ENCODE measurements around the gene SMTN.
"Not testable (repeated sequence)": the region's sequence is repeated elsewhere in the genome, so short reads cannot be mapped to it uniquely, and the experiment has no call there.

The SMTN gene

DNA sequence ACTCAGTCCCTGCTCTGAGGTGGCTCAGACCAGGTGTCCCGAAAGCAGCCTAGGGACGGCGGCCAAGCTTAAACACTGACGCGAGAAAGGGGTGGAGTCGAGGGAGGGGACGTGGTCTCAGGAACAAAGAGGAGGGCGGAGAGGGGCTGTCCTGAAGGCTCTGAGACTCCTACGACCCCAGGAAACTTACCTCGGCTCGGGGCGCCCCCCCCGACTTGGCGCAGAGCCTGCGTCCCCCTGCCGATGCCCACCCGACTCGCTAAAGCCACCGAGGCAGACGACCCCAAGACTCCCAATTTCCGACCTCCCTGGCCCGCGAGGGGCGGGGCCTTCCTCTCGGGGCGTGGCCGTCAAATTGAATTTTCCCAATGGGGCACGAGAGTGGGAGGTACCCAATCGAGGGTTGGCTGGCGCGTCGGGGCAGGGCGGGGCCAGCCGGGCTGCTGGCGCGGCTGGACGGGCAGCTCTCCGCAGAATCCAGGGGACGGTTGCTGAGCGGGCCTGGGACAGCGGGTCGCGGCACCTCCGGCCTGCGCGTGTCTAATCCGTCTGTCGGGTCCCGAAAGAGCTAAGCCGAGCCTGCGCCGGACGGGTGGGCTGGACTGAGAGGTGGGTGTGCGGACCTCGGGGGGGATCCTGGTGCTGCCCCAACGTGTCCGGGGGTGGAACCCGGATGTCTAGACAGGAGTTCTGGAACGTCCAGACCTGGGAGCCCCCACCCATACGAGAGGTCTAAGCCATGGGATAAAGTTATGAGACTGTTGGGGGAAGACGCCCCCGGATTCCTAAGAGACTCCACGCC is at the start of gene SMTN:
Gene SMTN (plus strand): TSS at position 471 of the 802 bp plus-strand sequence. CDS start 1,941 bp downstream, outside the sequence.
- DNase-seq (ENCODE audit: low spot score) = peak; percentile 95

DNA sequence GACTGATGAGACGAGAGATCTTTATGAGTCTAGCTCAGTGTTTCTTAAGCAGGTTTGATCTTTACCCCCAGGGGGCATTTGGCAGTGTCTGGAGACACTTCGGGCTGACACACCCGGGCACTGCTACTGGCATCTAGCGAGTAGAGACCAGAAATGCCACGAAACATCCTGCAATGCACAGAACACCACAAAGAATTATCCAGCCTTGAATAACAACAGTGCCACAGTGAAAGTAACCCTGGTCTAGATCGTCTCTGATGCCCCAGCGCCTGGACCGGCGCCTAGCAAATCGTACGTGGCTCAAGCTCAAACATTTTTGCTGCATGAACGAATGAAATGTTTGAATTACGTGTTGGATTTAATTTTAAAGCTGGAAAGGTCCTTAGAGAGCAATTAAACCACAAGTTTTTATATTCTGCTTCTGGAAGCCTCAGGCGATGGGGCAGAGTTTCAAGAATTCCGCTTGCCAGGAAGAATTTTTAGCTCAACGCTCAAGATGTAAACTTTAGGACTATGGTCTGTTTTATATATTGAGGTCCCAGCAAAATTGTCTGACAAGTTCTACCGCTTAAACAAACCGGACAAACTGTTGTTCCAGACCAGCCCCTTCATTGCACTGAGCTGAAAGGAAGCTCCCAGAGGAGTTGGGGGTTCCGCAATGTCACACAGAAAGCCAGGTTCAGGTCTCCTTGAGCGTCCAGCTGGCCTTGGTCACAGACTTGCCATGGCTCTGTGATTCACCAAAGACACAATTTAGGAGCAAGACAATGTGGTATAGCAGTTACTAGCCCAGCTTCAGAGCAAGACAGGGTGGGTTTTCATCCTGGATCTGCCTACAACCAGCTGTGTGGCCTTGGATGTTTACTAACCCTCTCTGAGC is 44.2 kb upstream of the SMTN start:
- peak; percentile 57 for DNase-seq (ENCODE audit: low spot score)

DNA sequence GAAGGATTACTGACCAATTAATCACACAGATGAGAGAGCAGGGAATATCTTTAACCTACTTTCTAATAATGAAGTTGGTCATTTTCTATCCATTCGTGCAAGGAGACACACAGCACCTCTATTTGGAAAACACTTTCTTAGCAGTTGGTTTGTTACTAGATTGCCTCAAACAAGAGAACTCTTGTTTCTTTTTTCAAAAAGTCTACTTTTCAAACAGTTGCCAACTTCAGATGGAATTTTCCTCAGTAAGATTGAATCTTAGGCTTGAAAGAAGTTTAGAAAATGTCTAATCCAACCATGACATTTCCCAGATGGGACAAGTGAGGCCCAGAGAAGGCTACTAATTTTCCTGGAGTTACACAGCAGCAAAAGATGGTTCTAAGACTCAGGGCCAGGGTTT is 42.4 kb upstream of the SMTN start:
- no peak for DNase-seq (ENCODE audit: low spot score)

DNA sequence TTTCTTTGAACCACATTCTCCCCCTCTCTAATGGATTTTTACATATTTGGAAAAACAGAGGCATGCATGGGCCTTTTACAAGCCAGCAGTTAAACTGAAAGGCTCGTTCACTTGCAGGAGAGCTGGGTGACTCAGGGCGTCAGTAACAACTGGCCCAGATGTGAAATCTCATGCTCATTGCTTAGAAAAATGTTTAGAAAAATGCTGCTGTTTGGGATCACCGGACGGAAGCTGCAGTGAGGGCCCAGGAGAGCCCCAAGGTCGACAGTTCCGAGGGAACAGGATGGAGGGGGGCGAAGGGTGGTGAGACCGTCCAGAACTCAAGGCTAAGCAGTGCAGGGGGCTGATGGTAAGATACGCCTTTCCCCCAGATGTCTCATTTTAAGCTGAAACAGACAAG is 41.7 kb upstream of the SMTN start:
- peak; percentile 69 for DNase-seq (ENCODE audit: low spot score)

DNA sequence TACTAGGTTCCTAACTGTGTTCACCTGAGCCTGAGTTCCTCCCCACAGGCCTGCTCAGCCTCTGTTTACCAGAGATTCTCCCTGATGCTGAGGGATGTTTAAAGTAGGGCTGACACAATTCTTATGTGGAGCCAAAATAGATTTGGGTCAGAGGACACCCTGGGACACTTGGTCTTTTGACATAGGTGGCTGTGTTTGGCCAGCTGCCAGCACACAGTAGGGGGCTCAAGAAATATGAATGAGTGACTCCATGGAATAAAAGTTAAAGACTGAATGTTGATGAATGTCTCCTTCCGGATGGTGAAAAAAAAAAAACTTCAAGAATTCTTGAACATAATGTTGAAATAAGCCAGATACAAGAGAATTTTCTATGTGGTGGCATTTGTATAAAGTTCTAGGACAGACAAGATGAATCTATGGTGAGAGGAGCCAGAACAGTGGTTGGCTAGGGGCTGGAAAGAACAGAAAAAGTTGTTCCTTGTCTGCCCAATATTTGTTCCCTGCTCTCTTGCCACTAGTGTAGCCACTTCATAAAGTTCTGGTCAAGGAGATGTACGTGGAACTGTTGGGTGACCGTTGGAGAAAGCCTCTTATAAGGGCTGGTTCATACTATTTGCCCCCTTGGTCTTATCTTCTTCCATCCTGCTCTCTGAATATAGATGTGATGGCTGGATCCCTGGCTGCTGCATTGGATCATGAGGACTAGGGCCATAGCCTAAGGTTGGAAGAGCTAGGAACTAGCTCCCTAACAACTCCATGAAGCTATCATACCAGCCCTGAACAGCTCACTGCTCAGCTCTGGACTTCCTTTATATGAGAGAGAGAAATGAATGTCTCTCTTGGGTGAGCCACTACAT is 40.3 kb upstream of the SMTN start:
- no peak for DNase-seq (ENCODE audit: low spot score)

DNA sequence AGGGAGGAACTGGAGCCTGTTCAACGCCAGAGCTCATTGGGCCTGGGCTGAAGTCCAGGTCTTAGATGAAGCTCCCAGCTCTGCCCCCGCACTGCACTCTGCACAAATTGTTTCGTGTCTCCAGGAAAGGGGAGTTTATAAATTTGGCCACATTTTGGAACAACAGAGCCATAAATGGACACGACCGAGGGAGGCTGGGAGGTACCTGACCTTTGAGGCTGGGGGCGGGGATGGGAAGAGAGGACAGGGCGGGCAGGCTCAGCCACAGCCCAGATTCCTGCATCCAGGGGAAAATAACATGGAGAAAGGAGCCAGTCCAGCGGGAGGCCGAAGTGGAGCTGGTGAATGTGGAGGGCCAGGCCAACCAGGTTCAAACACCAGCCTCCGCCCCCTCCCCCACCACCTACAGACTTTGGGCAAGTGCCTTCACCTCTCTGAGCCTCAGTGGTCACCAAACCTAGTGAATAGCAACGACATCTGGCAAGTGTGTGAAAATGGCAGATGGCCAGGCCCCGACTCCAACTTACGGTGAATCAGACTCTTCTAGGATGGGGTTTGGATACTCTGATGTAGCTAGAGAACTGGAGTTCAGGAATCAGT is 36.8 kb upstream of the SMTN start:
- peak; percentile 36 for DNase-seq (ENCODE audit: low spot score)

DNA sequence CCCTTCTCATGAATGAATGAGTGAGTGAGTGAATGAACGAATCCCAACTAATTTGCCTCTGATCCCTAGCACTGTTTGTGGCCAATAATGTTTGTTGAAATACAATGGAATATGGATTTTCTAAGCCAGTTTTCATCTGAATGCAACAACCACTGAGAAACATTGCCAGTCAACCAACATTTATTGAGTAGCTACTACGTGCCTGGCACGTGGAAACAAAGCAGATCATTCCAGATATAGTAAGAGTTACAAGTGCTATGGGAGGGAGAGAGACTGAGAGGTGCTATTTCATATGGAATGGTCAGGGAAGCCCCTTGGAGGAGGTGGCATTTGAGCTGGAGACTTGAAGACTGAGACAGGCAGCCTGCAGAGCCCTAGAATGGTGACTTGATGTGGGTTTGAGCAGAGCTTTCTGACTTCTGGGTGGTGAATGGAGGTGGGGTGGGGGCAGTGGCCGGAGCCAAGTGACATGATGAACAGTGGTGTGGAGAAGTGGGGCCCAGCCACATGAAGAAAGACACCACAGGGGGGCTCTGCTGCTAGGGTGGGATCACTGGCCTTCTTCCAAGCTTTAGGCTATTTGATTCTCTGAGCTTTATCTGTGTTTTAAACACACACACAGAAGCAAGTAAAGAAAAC is 35.1 kb upstream of the SMTN start:
- DNase-seq (ENCODE audit: low spot score) = no peak

DNA sequence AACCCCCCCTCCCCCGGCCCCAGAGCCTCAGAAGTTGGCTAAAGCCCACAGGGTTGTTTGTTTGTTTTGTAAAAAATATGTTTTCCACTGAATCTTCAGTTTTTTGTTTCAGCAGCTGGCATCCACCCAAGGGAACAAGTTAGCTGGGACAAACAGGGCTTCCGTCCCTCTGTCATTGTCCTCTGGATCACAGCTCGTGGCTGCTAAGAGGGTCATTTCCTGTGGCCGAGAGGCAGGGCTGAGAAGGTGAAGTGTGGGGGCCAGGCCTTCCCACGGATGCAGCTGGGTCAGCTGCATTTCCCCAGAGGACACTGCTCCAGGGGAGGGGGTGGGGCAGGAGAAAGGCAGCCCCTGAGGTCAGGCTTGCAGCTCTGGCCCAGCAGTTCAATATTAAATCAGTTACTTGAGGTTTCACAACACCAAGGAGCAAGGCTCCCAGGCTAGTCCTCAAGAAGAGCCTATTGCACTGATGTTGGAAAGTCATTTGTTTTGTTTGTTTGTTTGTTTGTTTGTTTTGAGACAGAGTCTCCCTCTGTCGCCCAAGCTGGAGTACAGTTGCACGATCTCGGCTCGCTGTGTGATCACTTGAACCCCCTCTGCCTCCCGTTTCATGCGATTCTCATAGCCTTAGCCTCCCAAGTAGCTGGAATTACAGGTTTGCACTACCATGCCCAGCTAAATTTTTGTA is 34.4 kb upstream of the SMTN start:
- DNase-seq (ENCODE audit: low spot score) = no peak

DNA sequence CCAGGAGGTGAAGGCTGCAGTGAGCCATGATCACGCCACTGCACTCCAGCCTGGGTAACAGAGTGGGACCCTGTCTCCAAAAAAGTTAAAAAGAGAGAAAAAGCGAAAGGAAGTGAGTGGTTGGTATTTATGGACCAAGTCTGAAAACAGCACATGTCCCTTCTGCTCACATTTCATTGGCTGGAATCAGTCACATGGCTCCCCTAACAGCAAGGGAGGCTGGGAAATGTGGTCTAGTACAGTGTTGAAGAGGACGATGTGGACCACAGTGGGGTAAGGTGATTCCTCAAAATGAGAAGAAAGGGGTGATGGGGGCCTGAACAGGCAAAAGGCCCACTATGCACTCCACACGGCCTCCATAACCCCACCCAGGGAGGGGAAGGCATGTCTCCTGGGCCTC is 32.5 kb upstream of the SMTN start:
- no peak for DNase-seq (ENCODE audit: low spot score)

DNA sequence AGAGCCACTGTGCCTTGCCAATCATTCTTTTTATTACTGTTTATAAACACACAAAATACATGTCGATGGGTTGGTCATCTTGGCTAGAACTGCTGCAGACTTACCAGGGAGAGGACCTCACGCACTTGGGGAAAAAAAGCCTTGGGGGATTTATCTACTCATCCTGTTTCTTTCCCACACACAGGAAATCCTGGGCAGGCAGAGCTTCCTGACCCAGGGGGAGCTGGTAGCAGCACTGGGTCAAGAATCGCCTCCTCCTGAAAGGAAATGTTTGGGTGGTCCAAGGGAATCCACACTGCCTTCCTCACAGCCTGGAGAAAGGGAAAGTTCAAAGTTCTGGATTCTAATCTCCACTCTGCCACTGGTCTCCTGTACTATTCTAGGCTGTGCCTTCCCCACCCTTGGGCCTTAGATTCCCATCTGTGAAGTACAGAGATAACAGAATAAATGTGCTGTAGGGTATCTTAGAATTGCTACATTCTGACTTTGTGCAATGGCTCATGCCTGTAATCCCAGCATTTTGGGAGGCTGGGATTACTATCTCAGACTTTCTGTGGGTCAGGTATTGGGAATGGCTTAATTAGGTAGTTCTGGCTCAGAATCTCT is 31.2 kb upstream of the SMTN start:
- DNase-seq (ENCODE audit: low spot score) = no peak

DNA sequence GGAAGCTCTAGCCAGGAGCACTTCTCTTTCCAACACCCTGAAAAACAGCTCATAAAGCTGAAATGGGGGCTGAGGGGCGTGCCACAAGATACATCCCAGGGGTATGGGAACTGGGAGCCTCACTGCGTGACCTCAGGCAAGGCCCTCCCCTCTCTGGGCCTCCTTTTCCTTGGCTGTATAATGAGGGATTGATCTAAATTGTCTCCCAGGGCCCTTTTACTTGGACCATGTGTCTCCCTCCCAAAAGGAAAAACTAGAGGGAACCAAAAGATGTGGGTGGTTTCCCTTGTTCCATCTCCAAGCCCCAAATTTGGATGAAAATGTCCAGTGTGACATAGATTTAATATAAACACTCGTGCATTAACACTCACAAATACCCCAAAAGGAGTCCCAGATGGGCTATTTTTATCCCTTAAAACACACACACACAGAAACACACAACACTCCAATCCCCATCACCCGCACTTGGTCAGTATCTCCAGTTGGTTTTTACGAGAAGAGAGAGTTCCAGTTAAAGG is 25.9 kb upstream of the SMTN start:
- no peak for DNase-seq (ENCODE audit: low spot score)

DNA sequence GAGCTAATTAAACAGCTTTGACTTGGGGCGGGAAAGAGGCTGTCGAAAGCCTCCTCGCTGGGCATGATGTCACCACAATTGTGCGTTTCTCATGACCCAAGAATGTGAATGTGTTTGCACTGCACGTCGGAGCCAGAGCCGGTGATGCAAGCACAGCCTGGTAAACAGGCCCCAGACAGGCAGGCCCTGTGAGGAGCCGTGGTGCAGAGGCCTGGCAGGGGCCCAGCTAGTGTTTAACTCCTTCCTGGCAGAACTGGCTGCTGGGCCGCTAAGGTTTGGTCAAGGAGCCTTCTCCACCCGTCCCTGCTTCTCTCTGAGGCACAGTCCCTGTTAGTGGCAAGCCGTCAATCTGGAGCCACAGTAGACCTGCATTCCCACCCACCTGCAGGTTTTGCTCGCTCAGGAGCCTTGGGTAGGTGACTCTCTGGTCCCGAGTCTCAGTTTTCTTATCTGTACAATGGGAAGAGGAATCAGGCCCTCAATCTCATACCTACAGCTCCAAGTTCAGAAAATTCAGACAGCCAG is 25.4 kb upstream of the SMTN start:
- peak; percentile 93 for DNase-seq (ENCODE audit: low spot score)

DNA sequence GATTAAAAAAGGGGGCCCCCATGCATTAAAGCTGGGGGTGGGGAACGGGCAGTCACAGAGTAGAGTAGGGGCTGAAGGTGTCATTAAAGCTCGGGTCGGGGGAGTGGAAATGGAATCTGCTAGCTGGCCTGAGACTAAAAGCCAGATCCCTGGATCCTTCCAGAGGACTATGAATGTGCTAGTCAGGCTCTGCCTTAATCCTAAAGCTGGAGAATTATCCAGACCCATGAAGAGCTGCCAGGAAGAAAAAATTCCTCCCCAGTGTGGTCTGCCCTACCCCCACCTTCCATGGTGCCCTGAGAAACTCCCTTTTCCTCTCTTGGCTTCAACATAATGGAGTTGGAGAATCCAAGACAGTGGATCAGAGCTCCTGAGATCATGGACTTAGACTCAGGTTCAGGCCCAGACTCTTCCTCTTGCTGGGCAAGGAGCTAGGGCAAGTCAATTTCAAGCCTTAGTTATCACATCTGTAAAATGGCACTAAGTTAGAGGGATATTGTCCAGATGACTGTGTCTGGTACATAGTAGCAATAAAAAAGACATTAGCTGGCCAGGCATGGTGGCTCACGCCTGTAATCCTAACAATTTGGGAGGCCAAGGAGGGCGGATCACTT is 24.0 kb upstream of the SMTN start:
- no peak for DNase-seq (ENCODE audit: low spot score)

DNA sequence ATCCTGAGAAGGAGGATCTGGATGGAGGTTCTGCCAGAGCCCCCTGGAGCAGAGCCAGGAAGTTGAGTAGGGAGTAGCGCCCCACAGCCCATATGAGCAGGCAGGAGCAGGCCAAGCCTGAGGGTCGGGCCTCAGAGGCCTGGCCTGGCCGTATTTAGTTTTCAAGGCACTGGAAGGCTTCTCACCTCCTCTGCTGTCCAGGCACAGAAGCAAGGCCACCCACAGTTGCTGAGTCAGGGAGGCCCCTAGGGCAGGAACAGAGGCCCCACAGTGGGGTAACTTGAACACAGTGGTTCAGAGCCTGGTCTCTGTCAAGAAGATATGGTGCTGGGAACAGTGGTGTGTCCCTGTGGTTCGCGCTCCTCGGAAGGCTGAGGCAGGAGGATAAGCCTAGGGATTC is 21.5 kb upstream of the SMTN start:
- DNase-seq (ENCODE audit: low spot score) = not testable (repeated sequence)

DNA sequence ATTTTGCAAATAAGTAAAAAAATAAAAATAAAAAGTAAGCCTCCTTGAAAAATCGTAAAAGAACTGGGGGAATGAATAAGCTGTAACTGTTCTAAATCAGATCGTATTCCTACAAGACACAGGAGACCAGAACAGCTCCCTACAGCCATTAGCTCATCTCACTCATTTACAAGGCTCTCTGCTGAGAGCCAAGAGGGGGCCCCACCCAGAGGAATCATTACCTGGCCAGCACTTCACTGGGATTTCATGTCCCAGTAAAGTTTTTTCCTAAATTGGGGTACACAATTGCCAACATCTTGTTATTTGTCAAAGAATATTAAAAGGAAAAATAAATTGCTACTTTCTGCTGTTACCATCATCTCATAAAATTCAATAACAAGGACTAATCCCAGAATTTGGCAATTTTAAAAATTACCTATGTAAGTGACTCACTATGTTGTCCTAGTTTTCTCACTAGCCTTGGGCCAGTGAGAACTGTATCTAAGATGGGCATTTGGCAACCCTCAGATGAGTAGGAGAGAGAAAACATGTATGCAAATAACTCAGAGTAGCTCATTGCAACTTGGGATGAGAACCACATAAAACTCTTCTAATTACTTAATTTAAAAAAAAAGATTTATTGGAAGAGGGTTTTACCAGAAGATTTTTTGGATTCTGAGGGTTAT is 18.4 kb upstream of the SMTN start:
- DNase-seq (ENCODE audit: low spot score) = no peak

DNA sequence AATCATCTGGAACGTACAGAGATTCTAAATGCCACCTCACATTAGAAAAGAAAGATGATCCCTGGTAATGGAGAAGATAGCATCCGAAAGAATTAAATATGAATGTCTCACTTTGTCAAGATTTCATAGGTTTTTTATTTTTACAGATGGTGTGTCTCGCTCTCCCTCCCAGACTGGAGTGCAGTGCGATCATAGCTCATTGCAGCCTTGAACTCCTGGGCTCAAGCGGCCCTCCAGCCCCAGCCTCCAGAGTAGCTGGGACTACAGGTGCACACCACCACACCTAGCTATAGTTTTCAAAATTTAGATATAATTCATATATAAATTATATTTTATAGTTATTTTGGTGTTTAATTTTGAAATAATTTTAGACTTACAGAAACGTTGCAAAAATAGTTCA is 16.7 kb upstream of the SMTN start:
- no peak for DNase-seq (ENCODE audit: low spot score)

DNA sequence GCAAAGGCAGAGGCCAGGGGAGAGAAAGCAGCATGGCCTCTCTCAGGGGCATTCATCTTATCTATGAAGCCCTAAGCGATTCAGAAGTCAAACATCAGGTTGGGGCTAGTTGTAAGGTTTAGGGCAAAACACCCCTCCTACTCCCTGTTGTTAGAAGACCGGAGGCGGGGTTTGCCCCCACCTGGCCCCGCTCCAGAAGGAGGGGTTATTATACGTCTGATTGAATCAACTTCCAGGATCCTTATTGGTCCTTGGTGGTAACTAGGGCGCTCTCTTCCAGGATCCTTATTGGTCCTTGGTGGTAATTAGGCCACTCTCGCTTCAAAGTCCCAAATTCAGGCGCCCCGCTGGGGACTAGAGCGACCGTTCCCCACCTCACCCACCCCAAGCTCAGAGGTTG is 12.1 kb upstream of the SMTN start:
- DNase-seq (ENCODE audit: low spot score) = no peak

DNA sequence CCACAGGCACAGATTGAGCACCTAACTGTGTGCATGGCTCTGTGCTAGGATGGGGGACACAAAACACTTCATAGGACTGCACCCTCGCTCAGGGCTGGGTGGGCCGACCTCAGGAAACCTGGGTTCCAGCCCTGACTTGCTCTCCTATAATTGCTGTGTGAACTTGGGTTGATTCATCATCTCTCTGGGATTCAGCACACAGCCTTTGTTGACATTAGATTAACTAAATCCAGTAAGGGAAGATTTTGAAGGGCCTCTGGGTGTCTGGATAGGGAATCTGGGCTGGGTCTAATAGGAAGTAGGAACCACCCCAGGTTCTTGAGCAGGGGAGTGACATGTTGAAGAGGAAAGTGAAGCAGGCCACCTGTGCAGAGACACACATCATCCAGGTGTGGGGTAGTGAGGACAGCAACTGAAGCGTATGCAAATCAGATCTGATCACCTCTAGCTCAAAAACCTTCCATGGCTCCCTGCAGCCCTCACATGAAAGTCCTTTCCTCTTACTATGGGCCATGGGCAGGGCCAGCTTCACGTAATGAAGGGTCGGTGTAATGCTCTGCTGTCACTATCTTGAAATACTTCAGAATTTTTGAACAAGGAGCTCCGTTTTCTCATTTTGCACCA is 11.3 kb upstream of the SMTN start:
- DNase-seq (ENCODE audit: low spot score) = not testable (repeated sequence)
